C4-2B (cell line): Measurements from ENCODE around the gene PPFIBP1.

Experiments used
- H3K27ac ChIP-seq: fragments of 450-650 bp; 2 replicates; pipeline ENCODE4 v1.5.1; 2017
- CTCF ChIP-seq: fragments of 450-650 bp; conservative IDR thresholded peaks from 2 replicates; pipeline ENCODE4 v1.5.1; 2017; ENCODE audit warnings: mild to moderate bottlenecking
- ZFX ChIP-seq: fragments of 450-650 bp; IDR thresholded peaks from 2 replicates; pipeline ENCODE4 v1.6.1; 2017

Gene PPFIBP1

GRCh38 chr12:27521981-27522380, 2.0 kb upstream of the PPFIBP1 start:
- no peak overlapping the region for H3K27ac ChIP-seq
- no peak for TF ChIP-seq CTCF
- TF ChIP-seq ZFX = no peak

GRCh38 chr12:27523305-27523641, 733 bp upstream of the PPFIBP1 start:
- TF ChIP-seq ZFX (no peak), CTCF (no peak)
- H3K27ac ChIP-seq = peak overlapping the region; percentile 77

- peak; percentile 23; the same call in 1 of the 2 replicates for TF ChIP-seq CTCF
- no peak for TF ChIP-seq ZFX
- H3K27ac ChIP-seq = peak overlapping the region; percentile 77
These were observed 459 bp downstream of the PPFIBP1 start for GRCh38 chr12:27524494-27524835.

GRCh38 chr12:27524839-27525753, 1.1 kb downstream of the PPFIBP1 start:
- peak overlapping the region; percentile 77; the same call in 1 of the 2 replicates for H3K27ac ChIP-seq
- TF ChIP-seq ZFX (no peak), CTCF (peak; percentile 16; the same call in 1 of the 2 replicates)

GRCh38 chr12:27527512-27527911, 3.5 kb downstream of the PPFIBP1 start:
- TF ChIP-seq ZFX = no peak
- TF ChIP-seq CTCF = no peak
- H3K27ac ChIP-seq = no peak overlapping the region

- no peak for TF ChIP-seq ZFX
- TF ChIP-seq CTCF = no peak
- H3K27ac ChIP-seq = no peak overlapping the region
These were observed 4.8 kb downstream of the PPFIBP1 start for GRCh38 chr12:27528788-27529187.

- TF ChIP-seq ZFX = no peak
- TF ChIP-seq CTCF = no peak
- H3K27ac ChIP-seq = no peak overlapping the region
These were observed 6.3 kb downstream of the PPFIBP1 start for GRCh38 chr12:27530157-27530922.
